AG04450 (cell line): ENCODE results near the gene LCORL. TPM values are rescaled to one million over a fixed set of nuclear protein-coding genes. Genes with fewer than 3 reads are reported as not detected.
"Not testable (repeated sequence)": the region's sequence is repeated elsewhere in the genome, so short reads cannot be mapped to it uniquely, and the experiment has no call there.

ENCODE experiments used
- CTCF ChIA-PET: fragments of 300-600, 350-600 bp; formaldehyde crosslinking; extraction: SDS; loops from one replicate; lab custom pipeline; 2022; ENCODE audit warnings: antibody characterized with exemption, inconsistent platforms; lab: Charles Lee
- POLR2A ChIA-PET: fragments of 350-600 bp; formaldehyde crosslinking; extraction: SDS; loops from one replicate; lab custom pipeline; 2021; ENCODE audit warnings: antibody characterized with exemption, inconsistent platforms; lab: Yijun Ruan, JAX
- DNase-seq: peaks from one replicate; pipeline ENCODE4 v3.0.0-alpha.2; 2011; ENCODE audit warnings: low read depth, low spot score
- H3K27ac ChIP-seq: one replicate; pipeline ENCODE4 v1.5.1; 2012; ENCODE audit warnings: low read depth, low read length, control low read depth
- H3K27me3 ChIP-seq: one replicate; pipeline ENCODE4 v1.6.0; 2012; ENCODE audit warnings: low read length; ENCODE audit not compliant: control insufficient read depth, insufficient read depth
- H3K4me3 ChIP-seq: 2 replicates; pipeline ENCODE4 v1.5.1; 2011; ENCODE audit warnings: mild to moderate bottlenecking, low read depth, low read length, control low read depth
- H3K9me3 ChIP-seq: 2 replicates; pipeline ENCODE4 v1.5.1; 2012; ENCODE audit warnings: low read length; ENCODE audit not compliant: control insufficient read depth, insufficient read depth
- polyA plus RNA-seq: library from polyadenylated mRNA; depleted of rRNA; stranded (reverse); fragments of >200 nt; gene quantifications from 2 replicates; pipeline ENCODE4 v1.2.3, GENCODE V29; 2011
- TF ChIP-seq, protein P1 (sequence below): IDR thresholded peaks from 2 replicates; pipeline ENCODE4 v1.5.1; 2011; ENCODE audit warnings: low read depth, low read length, control low read depth, inconsistent platforms

LCORL gene
- polyA plus RNA-seq, 1 experiment: 7.2 TPM

DNA sequence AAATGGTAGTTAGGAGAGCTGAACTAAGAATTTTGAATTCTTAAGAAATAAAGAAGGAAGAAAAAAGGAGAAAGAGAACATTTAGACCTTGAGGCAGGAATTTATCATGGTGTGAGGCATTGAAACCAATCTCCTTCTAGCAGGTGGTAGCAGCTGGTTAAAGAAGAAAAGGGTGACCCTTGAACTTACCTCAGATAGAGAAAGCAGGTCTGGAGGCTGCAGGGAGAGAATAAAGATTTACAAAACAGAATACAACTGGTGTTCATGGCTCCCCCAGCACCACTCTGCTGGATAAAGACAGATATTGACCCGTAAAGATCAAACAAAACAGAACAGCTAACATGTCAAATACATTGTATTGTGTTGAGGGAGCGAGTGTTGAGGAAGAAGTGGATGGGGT lies 154.7 kb downstream of the LCORL start:
- Histone ChIP-seq H3K27ac (no peak overlapping the region), H3K9me3 (peaks cover 3% of the 10 kb centered on the region; the same call in 1 of the 2 replicates), H3K4me3 (no peak overlapping the region), H3K27me3 (no peaks in the 10 kb centered on the region)
- TF ChIP-seq, protein P1, sequence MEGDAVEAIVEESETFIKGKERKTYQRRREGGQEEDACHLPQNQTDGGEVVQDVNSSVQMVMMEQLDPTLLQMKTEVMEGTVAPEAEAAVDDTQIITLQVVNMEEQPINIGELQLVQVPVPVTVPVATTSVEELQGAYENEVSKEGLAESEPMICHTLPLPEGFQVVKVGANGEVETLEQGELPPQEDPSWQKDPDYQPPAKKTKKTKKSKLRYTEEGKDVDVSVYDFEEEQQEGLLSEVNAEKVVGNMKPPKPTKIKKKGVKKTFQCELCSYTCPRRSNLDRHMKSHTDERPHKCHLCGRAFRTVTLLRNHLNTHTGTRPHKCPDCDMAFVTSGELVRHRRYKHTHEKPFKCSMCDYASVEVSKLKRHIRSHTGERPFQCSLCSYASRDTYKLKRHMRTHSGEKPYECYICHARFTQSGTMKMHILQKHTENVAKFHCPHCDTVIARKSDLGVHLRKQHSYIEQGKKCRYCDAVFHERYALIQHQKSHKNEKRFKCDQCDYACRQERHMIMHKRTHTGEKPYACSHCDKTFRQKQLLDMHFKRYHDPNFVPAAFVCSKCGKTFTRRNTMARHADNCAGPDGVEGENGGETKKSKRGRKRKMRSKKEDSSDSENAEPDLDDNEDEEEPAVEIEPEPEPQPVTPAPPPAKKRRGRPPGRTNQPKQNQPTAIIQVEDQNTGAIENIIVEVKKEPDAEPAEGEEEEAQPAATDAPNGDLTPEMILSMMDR: no peak
- ChIA-PET CTCF (no interaction called here), POLR2A (no interaction called here)
- no peak for DNase-seq

DNA sequence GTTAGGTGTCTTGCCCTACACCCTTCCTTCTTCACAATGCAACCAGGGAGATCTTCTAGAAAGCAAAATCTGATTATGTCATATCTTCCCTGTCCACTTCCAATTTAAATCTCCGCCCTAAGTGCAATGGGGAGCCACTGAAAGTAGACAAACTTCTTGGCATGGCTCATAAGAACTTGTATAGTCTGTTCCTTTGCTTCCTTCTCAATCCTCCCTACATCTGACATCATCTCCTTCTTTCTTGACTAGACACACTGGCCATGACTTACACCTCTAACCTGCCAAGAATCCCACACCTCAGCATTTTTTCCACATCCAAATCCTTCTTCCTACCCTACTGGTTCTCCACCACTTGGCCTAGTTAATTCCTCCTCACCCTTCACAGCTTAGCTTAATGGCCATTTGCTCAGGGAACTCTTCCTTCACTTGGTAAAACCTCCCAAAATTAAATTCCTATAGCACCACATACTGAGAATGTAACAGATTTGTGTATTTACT lies 155.6 kb downstream of the LCORL start:
- H3K27ac ChIP-seq: no peak overlapping the region
- no peak overlapping the region for H3K4me3 ChIP-seq
- POLR2A ChIA-PET: no interaction called here
- no peak for DNase-seq
- CTCF ChIA-PET: interaction anchor here (0.7 kb wide), 1 partner anchor 10 kb away, joined by 3 read pairs; no protein-coding TSS in a partner anchor
- peaks cover 3% of the 10 kb centered on the region; the same call in 1 of the 2 replicates for H3K9me3 ChIP-seq
- TF ChIP-seq, protein P1: no peak
- H3K27me3 ChIP-seq: no peaks in the 10 kb centered on the region

DNA sequence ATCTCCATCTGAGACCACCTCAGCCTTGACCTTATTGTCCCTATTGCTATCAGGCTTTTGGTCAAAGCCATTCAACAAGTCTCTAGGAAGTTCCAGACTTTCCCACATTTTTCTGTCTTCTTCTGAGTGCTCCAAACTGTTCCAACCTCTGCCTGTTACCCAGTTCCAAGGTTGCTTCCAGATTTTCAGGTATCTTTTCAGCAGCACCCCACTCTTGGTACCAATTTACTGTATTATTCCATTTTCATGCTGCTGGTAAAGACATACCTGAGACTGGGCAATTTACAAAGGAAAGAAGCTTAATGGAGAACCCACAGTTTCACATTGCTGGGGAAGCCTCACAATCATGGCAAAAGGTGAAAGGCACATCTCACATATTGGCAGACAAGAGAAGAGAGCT lies 159.6 kb downstream of the LCORL start:
- H3K9me3 ChIP-seq, DNase-seq, CTCF ChIA-PET, POLR2A ChIA-PET, H3K27ac ChIP-seq, H3K4me3 ChIP-seq, H3K27me3 ChIP-seq: not testable (repeated sequence)

DNA sequence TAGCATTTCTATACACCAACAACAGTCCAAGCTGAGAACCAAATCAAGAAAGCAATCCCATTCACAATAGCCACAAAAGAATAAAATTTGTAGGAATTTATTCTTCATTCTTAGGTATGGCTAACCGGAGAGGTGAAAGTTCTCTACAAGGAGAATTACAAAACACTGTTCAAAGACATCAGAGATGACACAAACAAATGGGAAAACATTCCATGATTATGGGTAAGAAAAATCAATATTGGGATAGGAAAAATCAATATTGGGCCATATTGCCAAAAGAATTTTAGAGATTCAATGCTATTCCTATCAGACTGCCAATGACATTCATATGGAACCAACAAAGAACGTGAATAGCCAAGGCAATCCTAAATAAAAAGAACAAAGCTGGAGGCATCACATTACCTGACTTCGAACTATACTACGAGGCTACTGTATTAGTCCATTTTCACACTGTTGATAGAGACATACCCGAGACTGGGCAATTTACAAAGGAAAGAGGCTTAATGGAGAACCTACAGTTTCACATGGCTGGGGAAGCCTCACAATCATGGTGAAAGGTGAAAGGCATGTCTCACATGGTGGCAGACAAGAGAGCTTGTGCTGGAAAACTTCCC lies 161.7 kb downstream of the LCORL start:
- Histone ChIP-seq H3K4me3 (no peak overlapping the region), H3K27me3 (no peaks in the 10 kb centered on the region), H3K9me3 (peaks cover 3% of the 10 kb centered on the region; the same call in 1 of the 2 replicates), H3K27ac (no peak overlapping the region)
- POLR2A ChIA-PET: no interaction called here
- DNase-seq: no peak
- CTCF ChIA-PET: no interaction called here
- TF ChIP-seq, protein P1: no peak

DNA sequence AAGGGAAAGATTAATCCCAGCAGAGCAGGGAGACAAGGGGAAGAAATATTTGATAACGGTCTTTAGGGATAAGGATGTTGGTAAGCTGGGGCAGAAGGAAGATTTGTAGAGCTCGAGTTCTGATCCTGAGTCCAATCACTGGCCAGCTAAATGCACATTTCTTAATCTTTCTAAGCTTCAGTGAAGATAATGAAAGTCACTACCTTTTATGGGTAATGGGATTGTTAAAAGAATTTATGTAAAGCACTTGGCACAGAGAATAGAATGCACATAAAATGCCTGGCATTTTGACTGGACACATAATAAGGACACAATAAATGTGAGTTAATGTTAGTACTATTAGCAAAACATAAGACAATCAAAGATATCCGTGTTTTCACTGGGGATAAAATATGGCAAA lies 167.5 kb downstream of the LCORL start:
- ChIA-PET POLR2A (no interaction called here), CTCF (no interaction called here)

More for the DNA sequence above, 167.5 kb downstream of the LCORL start:
- no peak for DNase-seq
- H3K9me3 ChIP-seq: no peaks in the 10 kb centered on the region
- TF ChIP-seq, protein P1: no peak
- H3K4me3 ChIP-seq: no peak overlapping the region
- H3K27me3 ChIP-seq: no peaks in the 10 kb centered on the region
- no peak overlapping the region for H3K27ac ChIP-seq
